ENCODE measurements around the gene MUCL3. TPM values are rescaled to one million over a fixed set of nuclear protein-coding genes. Genes with fewer than 3 reads are reported as not detected.
"Not testable (repeated sequence)": the region's sequence is repeated elsewhere in the genome, so short reads cannot be mapped to it uniquely, and the experiment has no call there.

Gene MUCL3
- polyA plus RNA-seq, 1 donor, result 0.04 TPM

DNA sequence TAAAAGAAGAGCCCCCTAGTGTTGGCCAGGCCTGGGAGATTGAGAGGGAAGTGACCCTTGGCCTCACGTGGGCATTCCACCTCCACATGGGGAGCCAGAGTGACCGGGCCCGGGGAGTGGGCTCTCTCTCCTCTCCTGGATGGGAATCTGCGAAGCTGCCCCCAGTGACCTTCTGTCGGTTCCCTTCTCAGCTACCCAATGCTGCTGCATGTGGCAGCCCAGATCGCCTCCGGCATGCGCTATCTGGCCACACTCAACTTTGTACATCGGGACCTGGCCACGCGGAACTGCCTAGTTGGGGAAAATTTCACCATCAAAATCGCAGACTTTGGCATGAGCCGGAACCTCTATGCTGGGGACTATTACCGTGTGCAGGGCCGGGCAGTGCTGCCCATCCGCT is 42.9 kb upstream of the MUCL3 start:
- peaks cover 67% of the 10 kb centered on the region for H3K36me3 ChIP-seq (ENCODE audit: control insufficient read depth, insufficient read depth, low read length)
- WGBS (ENCODE audit: insufficient coverage, low lambda C conversion rate), result no CpG with 5 or more reads among the region's 16 CpGs
- no peak for DNase-seq

GRCh38 chr6:30898750-30899360 is 41.9 kb upstream of the MUCL3 start:
- DNase-seq, result no peak
- H3K27me3 ChIP-seq (ENCODE audit: control insufficient read depth, insufficient read depth, low read length), result no peaks in the 10 kb centered on the region
- peaks cover 58% of the 10 kb centered on the region for H3K36me3 ChIP-seq (ENCODE audit: control insufficient read depth, insufficient read depth, low read length)
- H3K4me1 ChIP-seq (ENCODE audit: control insufficient read depth, insufficient read depth, low read length), result no peaks in the 10 kb centered on the region
- no CpG with 5 or more reads among the region's 23 CpGs for WGBS (ENCODE audit: insufficient coverage, low lambda C conversion rate)
- no peaks in the 10 kb centered on the region for H3K9me3 ChIP-seq (ENCODE audit: control insufficient read depth, low read depth, low read length)
- H3K27ac ChIP-seq (ENCODE audit: low read length), result no peak overlapping the region
- no peak overlapping the region for H3K4me3 ChIP-seq (ENCODE audit: low read length)

More for the DNA sequence above, 42.9 kb upstream of the MUCL3 start:
- Histone ChIP-seq H3K9me3 (ENCODE audit: control insufficient read depth, low read depth, low read length) (no peaks in the 10 kb centered on the region), H3K4me1 (ENCODE audit: control insufficient read depth, insufficient read depth, low read length) (no peaks in the 10 kb centered on the region), H3K27me3 (ENCODE audit: control insufficient read depth, insufficient read depth, low read length) (no peaks in the 10 kb centered on the region), H3K27ac (ENCODE audit: low read length) (no peak overlapping the region), H3K4me3 (ENCODE audit: low read length) (no peak overlapping the region)

DNA sequence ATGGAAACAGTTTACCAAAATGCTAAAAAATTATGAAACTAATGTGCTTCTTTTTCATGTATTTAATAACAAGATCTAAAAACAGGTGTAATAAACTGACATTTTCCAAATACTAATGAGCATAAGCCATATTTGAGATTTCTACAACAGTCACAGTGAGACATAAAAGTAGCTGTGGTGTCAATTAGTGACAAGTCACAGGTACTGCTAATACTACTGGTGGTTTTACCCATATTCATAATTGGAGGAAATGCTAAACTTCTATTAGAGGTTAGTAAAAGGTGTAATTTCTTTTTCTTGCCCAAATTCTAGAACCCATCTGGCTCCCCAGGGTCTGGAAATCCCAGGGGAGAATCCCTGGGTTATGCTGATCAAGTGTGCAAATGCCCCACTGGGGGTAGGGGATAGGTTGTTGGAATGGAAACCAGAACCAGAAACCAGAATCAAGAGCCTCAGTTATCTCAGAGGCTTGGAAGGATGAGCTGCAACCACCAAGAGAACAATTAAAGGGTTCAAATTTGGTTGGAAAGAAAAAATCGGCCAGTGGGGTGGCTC is 39.8 kb upstream of the MUCL3 start:
- Histone ChIP-seq H3K4me1 (ENCODE audit: control insufficient read depth, insufficient read depth, low read length) (no peaks in the 10 kb centered on the region), H3K4me3 (ENCODE audit: low read length) (no peak overlapping the region), H3K27ac (ENCODE audit: low read length) (no peak overlapping the region), H3K36me3 (ENCODE audit: control insufficient read depth, insufficient read depth, low read length) (peaks cover 38% of the 10 kb centered on the region), H3K9me3 (ENCODE audit: control insufficient read depth, low read depth, low read length) (no peaks in the 10 kb centered on the region), H3K27me3 (ENCODE audit: control insufficient read depth, insufficient read depth, low read length) (no peaks in the 10 kb centered on the region)
- no CpG with 5 or more reads among the region's 1 CpG for whole genome bisulfite sequencing (ENCODE audit: insufficient coverage, low lambda C conversion rate)
- no peak for DNase-seq

GRCh38 chr6:30901436-30901835 is 39.3 kb upstream of the MUCL3 start:
- DNase-seq, result no peak
- Histone ChIP-seq H3K27ac (ENCODE audit: low read length) (no peak overlapping the region), H3K4me1 (ENCODE audit: control insufficient read depth, insufficient read depth, low read length) (no peaks in the 10 kb centered on the region), H3K4me3 (ENCODE audit: low read length) (no peak overlapping the region), H3K9me3 (ENCODE audit: control insufficient read depth, low read depth, low read length) (no peaks in the 10 kb centered on the region), H3K36me3 (ENCODE audit: control insufficient read depth, insufficient read depth, low read length) (peaks cover 33% of the 10 kb centered on the region), H3K27me3 (ENCODE audit: control insufficient read depth, insufficient read depth, low read length) (no peaks in the 10 kb centered on the region)

DNA sequence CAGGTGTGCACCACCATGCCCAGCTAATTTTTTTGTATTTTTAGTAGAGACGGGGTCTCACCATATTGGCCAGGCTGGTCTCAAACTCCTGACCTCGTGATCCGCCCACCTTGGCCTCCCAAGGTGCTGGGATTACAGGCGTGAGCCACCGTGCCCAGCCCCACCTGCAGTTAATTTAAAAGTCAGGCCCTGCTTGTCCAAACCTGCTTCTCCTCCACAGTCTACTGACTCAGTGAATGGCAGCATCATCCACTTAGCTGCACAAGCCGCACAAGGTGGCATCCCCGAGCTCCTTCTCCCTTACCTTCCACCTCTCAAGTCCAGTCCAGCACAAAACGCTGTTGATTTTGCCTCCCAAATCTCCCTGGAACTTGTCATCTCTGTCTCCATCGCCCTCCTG is 38.6 kb upstream of the MUCL3 start:
- H3K9me3 ChIP-seq (ENCODE audit: control insufficient read depth, low read depth, low read length); H3K27ac ChIP-seq (ENCODE audit: low read length); DNase-seq; H3K4me1 ChIP-seq (ENCODE audit: control insufficient read depth, insufficient read depth, low read length); H3K4me3 ChIP-seq (ENCODE audit: low read length); H3K27me3 ChIP-seq (ENCODE audit: control insufficient read depth, insufficient read depth, low read length): not testable (repeated sequence)
- WGBS (ENCODE audit: insufficient coverage, low lambda C conversion rate), result no CpG with 5 or more reads among the region's 9 CpGs
- H3K36me3 ChIP-seq (ENCODE audit: control insufficient read depth, insufficient read depth, low read length), result peaks cover 27% of the 10 kb centered on the region

- H3K4me1 ChIP-seq (ENCODE audit: control insufficient read depth, insufficient read depth, low read length), result no peaks in the 10 kb centered on the region
- H3K27ac ChIP-seq (ENCODE audit: low read length), result no peak overlapping the region
- H3K27me3 ChIP-seq (ENCODE audit: control insufficient read depth, insufficient read depth, low read length), result no peaks in the 10 kb centered on the region
- H3K36me3 ChIP-seq (ENCODE audit: control insufficient read depth, insufficient read depth, low read length), result peaks cover 22% of the 10 kb centered on the region
- no peaks in the 10 kb centered on the region for H3K9me3 ChIP-seq (ENCODE audit: control insufficient read depth, low read depth, low read length)
- no CpG with 5 or more reads among the region's 5 CpGs for whole genome bisulfite sequencing (ENCODE audit: insufficient coverage, low lambda C conversion rate)
- no peak for DNase-seq
- H3K4me3 ChIP-seq (ENCODE audit: low read length), result no peak overlapping the region
Observed at GRCh38 chr6:30902709-30903108, 38.1 kb upstream of the MUCL3 start.

DNA sequence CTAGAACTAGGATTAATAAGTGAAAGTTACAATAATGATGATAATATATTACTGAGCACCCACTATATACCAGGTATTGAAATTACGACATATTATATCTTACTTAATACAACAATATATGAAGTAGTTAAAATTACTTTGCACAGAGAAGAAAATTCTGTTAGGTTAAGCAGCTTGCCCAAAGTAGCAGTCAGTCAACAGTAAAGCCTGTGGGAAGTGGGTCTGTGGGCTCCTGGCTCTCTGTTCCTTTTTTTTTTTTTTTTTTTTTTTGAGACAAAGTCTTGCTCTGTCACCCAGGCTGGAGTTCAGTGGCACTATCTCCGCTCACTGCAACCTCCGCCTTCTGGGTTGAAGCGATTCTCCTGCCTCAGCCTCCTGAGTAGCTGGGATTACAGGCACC is 37.5 kb upstream of the MUCL3 start:
- Histone ChIP-seq H3K4me1 (ENCODE audit: control insufficient read depth, insufficient read depth, low read length) (no peaks in the 10 kb centered on the region), H3K27me3 (ENCODE audit: control insufficient read depth, insufficient read depth, low read length) (no peaks in the 10 kb centered on the region), H3K9me3 (ENCODE audit: control insufficient read depth, low read depth, low read length) (no peaks in the 10 kb centered on the region), H3K36me3 (ENCODE audit: control insufficient read depth, insufficient read depth, low read length) (peaks cover 16% of the 10 kb centered on the region), H3K4me3 (ENCODE audit: low read length) (no peak overlapping the region), H3K27ac (ENCODE audit: low read length) (no peak overlapping the region)
- no CpG with 5 or more reads among the region's 4 CpGs for WGBS (ENCODE audit: insufficient coverage, low lambda C conversion rate)
- DNase-seq, result no peak

DNA sequence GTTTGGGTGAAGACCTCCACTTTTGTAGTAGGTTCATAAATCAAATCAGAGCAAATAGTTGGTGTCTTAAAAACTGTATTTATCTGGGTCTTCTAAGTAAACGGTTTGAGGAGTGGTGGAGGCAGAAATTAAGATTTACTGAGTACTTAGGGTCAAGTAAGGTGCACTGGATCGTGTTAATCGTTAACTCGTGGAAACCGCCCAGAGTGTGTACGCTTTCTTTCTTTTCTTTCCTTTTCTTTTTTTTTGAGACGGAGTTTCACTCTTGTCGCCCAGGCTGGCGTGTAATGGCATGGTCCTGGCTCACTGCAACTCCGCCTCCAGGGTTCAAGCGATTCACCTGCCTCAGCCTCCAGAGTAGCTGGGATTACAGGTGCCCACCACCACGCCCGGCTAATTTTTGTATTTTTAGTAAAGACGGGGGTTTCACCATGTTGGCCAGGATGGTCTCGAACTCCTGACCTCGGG is 33.4 kb upstream of the MUCL3 start:
- not testable (repeated sequence) for H3K27me3 ChIP-seq (ENCODE audit: control insufficient read depth, insufficient read depth, low read length); H3K9me3 ChIP-seq (ENCODE audit: control insufficient read depth, low read depth, low read length); H3K4me1 ChIP-seq (ENCODE audit: control insufficient read depth, insufficient read depth, low read length); H3K27ac ChIP-seq (ENCODE audit: low read length)
- H3K4me3 ChIP-seq (ENCODE audit: low read length), result peak overlapping the region; percentile 74
- peaks cover 21% of the 10 kb centered on the region for H3K36me3 ChIP-seq (ENCODE audit: control insufficient read depth, insufficient read depth, low read length)
- peak; percentile 55 to 65 for DNase-seq
- 20% methylated on average over 4 of the region's 16 CpGs for WGBS (ENCODE audit: insufficient coverage, low lambda C conversion rate)

DNA sequence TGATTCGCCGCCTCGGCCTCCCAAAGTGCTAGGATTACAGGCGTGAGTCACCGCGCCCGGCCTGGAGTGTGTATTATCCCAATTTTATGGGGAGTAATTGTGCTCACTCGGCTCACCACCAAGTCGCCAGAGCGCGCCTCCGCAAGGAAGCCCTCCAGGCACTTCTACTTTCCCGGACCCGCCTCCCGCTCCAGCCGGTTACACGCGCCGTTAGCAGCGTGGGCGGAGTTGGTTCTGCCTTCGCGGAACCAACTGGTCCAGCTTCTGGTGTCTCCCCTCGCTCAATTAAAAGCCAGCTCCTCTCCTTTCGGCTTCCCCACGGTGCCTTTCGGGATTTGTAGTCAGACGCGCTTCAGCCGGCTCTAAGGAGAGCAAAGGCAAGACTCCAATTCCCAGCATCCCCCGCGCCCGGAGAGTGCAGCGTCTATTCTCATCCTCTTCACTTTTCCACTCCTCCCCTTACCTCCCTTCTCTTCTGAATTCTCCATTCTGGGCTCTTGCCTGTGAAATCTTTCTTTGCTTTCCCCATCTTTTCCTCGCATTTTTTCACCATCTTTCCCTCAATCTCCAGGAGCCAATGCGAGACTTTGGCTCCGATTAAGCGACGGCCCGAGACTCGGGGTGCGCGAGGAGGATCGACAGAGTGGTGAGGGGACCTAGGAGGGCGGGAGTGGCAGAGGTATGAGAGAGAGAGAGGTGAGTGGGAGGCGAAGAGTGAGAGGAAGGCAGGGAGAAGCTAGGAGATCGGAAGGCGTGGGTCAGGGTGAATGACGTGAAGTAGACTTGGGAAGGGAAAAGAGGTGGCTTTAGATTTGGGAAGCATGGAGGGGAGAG is 32.8 kb upstream of the MUCL3 start, which contains the start of gene GTF2H4:
Gene GTF2H4, plus strand, starts transcription at position 450 of the 834 bp plus-strand sequence.
- Histone ChIP-seq H3K36me3 (ENCODE audit: control insufficient read depth, insufficient read depth, low read length) (peaks cover 27% of the 10 kb centered on the region), H3K4me1 (ENCODE audit: control insufficient read depth, insufficient read depth, low read length) (peaks cover 5% of the 10 kb centered on the region), H3K4me3 (ENCODE audit: low read length) (peak within 1 kb of the TSS; percentile 74), H3K9me3 (ENCODE audit: control insufficient read depth, low read depth, low read length) (no peaks in the 10 kb centered on the region), H3K27me3 (ENCODE audit: control insufficient read depth, insufficient read depth, low read length) (no peaks in the 10 kb centered on the region), H3K27ac (ENCODE audit: low read length) (peak within 1 kb of the TSS; percentile 12)
- peak; percentile 97 to 98 for DNase-seq
- WGBS (ENCODE audit: insufficient coverage, low lambda C conversion rate), result 0% methylated on average over 4 of the region's 49 CpGs

- WGBS (ENCODE audit: insufficient coverage, low lambda C conversion rate), result no CpG with 5 or more reads among the region's 2 CpGs
- Histone ChIP-seq H3K4me1 (ENCODE audit: control insufficient read depth, insufficient read depth, low read length) (peaks cover 9% of the 10 kb centered on the region), H3K27ac (ENCODE audit: low read length) (no peak overlapping the region), H3K9me3 (ENCODE audit: control insufficient read depth, low read depth, low read length) (no peaks in the 10 kb centered on the region), H3K36me3 (ENCODE audit: control insufficient read depth, insufficient read depth, low read length) (peaks cover 27% of the 10 kb centered on the region), H3K27me3 (ENCODE audit: control insufficient read depth, insufficient read depth, low read length) (no peaks in the 10 kb centered on the region), H3K4me3 (ENCODE audit: low read length) (peak overlapping the region; percentile 74)
- no peak for DNase-seq
Observed at GRCh38 chr6:30908700-30909099, 32.1 kb upstream of the MUCL3 start.

Data from large intestine (tissue), 3 donors.